HG03521 (cell line): ENCODE data around the gene PCDH10.

ENCODE experiments used
- ATAC-seq: cut with Tn5 transposase; IDR thresholded peaks from one replicate; pipeline ENCODE4 v1.9.1; 2021; ENCODE audit warnings: mild to moderate bottlenecking, moderate library complexity; ENCODE audit not compliant: unreplicated experiment

The PCDH10 gene

GRCh38 chr4:133149364-133149695 lies 236 bp downstream of the PCDH10 start:
- no peak for ATAC-seq

GRCh38 chr4:133149932-133150471 lies 908 bp downstream of the PCDH10 start:
- ATAC-seq, result no peak

GRCh38 chr4:133150486-133151340 lies 1.6 kb downstream of the PCDH10 start:
- no peak for ATAC-seq

GRCh38 chr4:133151341-133151690 lies 2.2 kb downstream of the PCDH10 start:
- ATAC-seq, result no peak

- ATAC-seq, result no peak
Observed at GRCh38 chr4:133151691-133152329, 2.7 kb downstream of the PCDH10 start.

GRCh38 chr4:133152330-133152821 lies 3.3 kb downstream of the PCDH10 start:
- ATAC-seq, result no peak

GRCh38 chr4:133152831-133153481 lies 3.9 kb downstream of the PCDH10 start:
- no peak for ATAC-seq

GRCh38 chr4:133154725-133155124 lies 5.6 kb downstream of the PCDH10 start:
- ATAC-seq, result no peak

- no peak for ATAC-seq
Observed at GRCh38 chr4:133156096-133156495, 7.0 kb downstream of the PCDH10 start.

GRCh38 chr4:133156556-133156955 lies 7.5 kb downstream of the PCDH10 start:
- ATAC-seq, result no peak

GRCh38 chr4:133157460-133158160 lies 8.5 kb downstream of the PCDH10 start:
- ATAC-seq, result no peak

GRCh38 chr4:133160853-133161252 lies 11.8 kb downstream of the PCDH10 start:
- ATAC-seq, result no peak

- no peak for ATAC-seq
Observed at GRCh38 chr4:133161570-133162295, 12.6 kb downstream of the PCDH10 start.

GRCh38 chr4:133162941-133163340 lies 13.8 kb downstream of the PCDH10 start:
- no peak for ATAC-seq

- ATAC-seq, result no peak
Observed at GRCh38 chr4:133178956-133179355, 29.9 kb downstream of the PCDH10 start.

GRCh38 chr4:133186210-133186609 lies 37.1 kb downstream of the PCDH10 start:
- ATAC-seq, result no peak

- ATAC-seq, result no peak
Observed at GRCh38 chr4:133186845-133187244, 37.8 kb downstream of the PCDH10 start.

GRCh38 chr4:133188433-133189146 lies 39.5 kb downstream of the PCDH10 start:
- ATAC-seq, result no peak

- ATAC-seq, result no peak
Observed at GRCh38 chr4:133189147-133189517, 40.0 kb downstream of the PCDH10 start.

GRCh38 chr4:133190098-133190497 lies 41.0 kb downstream of the PCDH10 start:
- ATAC-seq, result no peak
